ENCODE results near the gene SPATA17.

GRCh38 chr1:217881131-217881543 lies 250.0 kb downstream of the SPATA17 start:
- no peak for TF ChIP-seq POLR2AphosphoS5 (IDR thresholded peaks at IDR 0.05)
- no peak for TF ChIP-seq CTCF (IDR thresholded peaks at IDR 0.05)
- no peak for TF ChIP-seq POLR2A (IDR thresholded peaks at IDR 0.05)
